ENCODE data around the gene DPP6. TPM values are rescaled to one million over a fixed set of nuclear protein-coding genes. Genes with fewer than 3 reads are reported as not detected.

Gene DPP6
- total RNA-seq, 4 donors from 2014 or later: 1.8 to 33.7 (median 6.4) TPM

- in situ Hi-C loops (cut with MboI; ENCODE audit: low pct_ligation_motif_present in 1 of 4, low pct_unique_long_range_greater_than_20kb in 1 of 4, low sequenced_read_pairs in 3 of 4) (loop anchor here in 1 of 4 donors (25.0 kb wide), 1 partner anchor 120 kb away; no protein-coding TSS in a partner anchor), intact Hi-C loops (cut with DNase I; ENCODE audit: low total_unique reads) (no loop called here)
- 0 to 13% methylated on average over 1 to 6 of the region's 6 CpGs for WGBS, 2 donors (ENCODE audit: low coverage in 1 of 2)
- Histone ChIP-seq H3K36me3 (no peaks in the 10 kb centered on the region), H3K4me1 (peaks cover 4 to 22% (median 11%) of the 10 kb centered on the region in 4 donors), H3K4me3 (no peak overlapping the region), H3K27me3 (no peaks in the 10 kb centered on the region), H3K27ac (no peak overlapping the region), H3K9me3 (no peaks in the 10 kb centered on the region)
- TF ChIP-seq POLR2AphosphoS5 (IDR thresholded peaks at IDR 0.05) (no peak), EP300 (IDR thresholded peaks at IDR 0.05; ENCODE audit: low read depth) (no peak), POLR2A (IDR thresholded peaks at IDR 0.05) (no peak), CTCF (IDR thresholded peaks at IDR 0.05) (no peak)
- no peak for DNase-seq
Observed at GRCh38 chr7:154842591-154842990, 790.4 kb downstream of the DPP6 start.

- intact Hi-C loops (cut with DNase I; ENCODE audit: low total_unique reads): no loop called here
- 87 to 92% methylated on average over 2 to 5 of the region's 5 CpGs for WGBS, 2 donors (ENCODE audit: low coverage in 1 of 2)
- no peak for DNase-seq
- Histone ChIP-seq H3K4me3 (no peak overlapping the region), H3K4me1 (peaks cover 4 to 22% (median 11%) of the 10 kb centered on the region in 4 donors), H3K27ac (no peak overlapping the region), H3K27me3 (no peaks in the 10 kb centered on the region), H3K36me3 (no peaks in the 10 kb centered on the region), H3K9me3 (no peaks in the 10 kb centered on the region)
- in situ Hi-C loops (cut with MboI; ENCODE audit: low pct_ligation_motif_present in 1 of 4, low pct_unique_long_range_greater_than_20kb in 1 of 4, low sequenced_read_pairs in 3 of 4): loop anchor here in 1 of 4 donors (25.0 kb wide), 1 partner anchor 119 kb away; no protein-coding TSS in a partner anchor
- TF ChIP-seq POLR2A (IDR thresholded peaks at IDR 0.05) (no peak), EP300 (IDR thresholded peaks at IDR 0.05; ENCODE audit: low read depth) (no peak), POLR2AphosphoS5 (IDR thresholded peaks at IDR 0.05) (no peak), CTCF (IDR thresholded peaks at IDR 0.05) (no peak)
Observed at GRCh38 chr7:154843670-154844237, 791.6 kb downstream of the DPP6 start.

DNA sequence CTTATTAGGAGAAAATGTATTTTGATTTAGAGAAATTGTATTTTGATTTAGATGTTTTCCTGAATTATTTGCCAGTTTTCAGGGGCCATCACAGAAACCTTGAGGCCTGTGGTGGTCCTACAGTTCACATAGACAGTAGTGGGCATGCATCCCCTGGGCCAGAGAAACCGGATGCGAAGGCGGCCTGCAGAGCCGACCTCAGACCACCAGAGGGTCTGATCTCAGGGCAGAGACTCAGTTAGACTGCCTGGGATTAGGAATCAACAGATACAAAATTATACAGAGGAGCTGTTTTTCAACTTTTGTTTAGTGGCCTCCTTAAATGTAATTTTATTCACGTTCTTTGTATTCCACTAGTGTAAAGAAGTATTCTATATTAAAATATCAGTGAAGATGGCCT lies 792.3 kb downstream of the DPP6 start:
- intact Hi-C loops (cut with DNase I; ENCODE audit: low total_unique reads): no loop called here
- H3K4me1 ChIP-seq: peaks cover 4 to 22% (median 11%) of the 10 kb centered on the region in 4 donors
- no peaks in the 10 kb centered on the region for H3K36me3 ChIP-seq
- H3K4me3 ChIP-seq: no peak overlapping the region
- 84 to 85% methylated on average over 5 of the region's 5 CpGs for WGBS, 2 donors (ENCODE audit: low coverage in 1 of 2)
- no peaks in the 10 kb centered on the region for H3K27me3 ChIP-seq
- TF ChIP-seq POLR2AphosphoS5 (IDR thresholded peaks at IDR 0.05) (no peak), CTCF (IDR thresholded peaks at IDR 0.05) (no peak), EP300 (IDR thresholded peaks at IDR 0.05; ENCODE audit: low read depth) (no peak), POLR2A (IDR thresholded peaks at IDR 0.05) (no peak)
- no peak for DNase-seq
- no peaks in the 10 kb centered on the region for H3K9me3 ChIP-seq
- H3K27ac ChIP-seq: no peak overlapping the region
- in situ Hi-C loops (cut with MboI; ENCODE audit: low pct_ligation_motif_present in 1 of 4, low pct_unique_long_range_greater_than_20kb in 1 of 4, low sequenced_read_pairs in 3 of 4): loop anchor here in 1 of 4 donors (25.0 kb wide), 1 partner anchor 118 kb away; no protein-coding TSS in a partner anchor

- TF ChIP-seq EP300 (IDR thresholded peaks at IDR 0.05; ENCODE audit: low read depth) (no peak), POLR2AphosphoS5 (IDR thresholded peaks at IDR 0.05) (no peak), CTCF (IDR thresholded peaks at IDR 0.05) (no peak), POLR2A (IDR thresholded peaks at IDR 0.05) (no peak)
- H3K27ac ChIP-seq: no peak overlapping the region
- intact Hi-C loops (cut with DNase I; ENCODE audit: low total_unique reads): no loop called here
- no peak for DNase-seq
- no peaks in the 10 kb centered on the region for H3K36me3 ChIP-seq
- peaks cover 4 to 22% (median 11%) of the 10 kb centered on the region in 4 donors for H3K4me1 ChIP-seq
- H3K9me3 ChIP-seq: no peaks in the 10 kb centered on the region
- WGBS, 2 donors (ENCODE audit: low coverage in 1 of 2): 47 to 59% methylated on average over 5 of the region's 5 CpGs
- in situ Hi-C loops (cut with MboI; ENCODE audit: low pct_ligation_motif_present in 1 of 4, low pct_unique_long_range_greater_than_20kb in 1 of 4, low sequenced_read_pairs in 3 of 4): loop anchor here in 1 of 4 donors (25.0 kb wide), 1 partner anchor 117 kb away; no protein-coding TSS in a partner anchor
- no peak overlapping the region for H3K4me3 ChIP-seq
- H3K27me3 ChIP-seq: no peaks in the 10 kb centered on the region
Observed at GRCh38 chr7:154844955-154845354, 792.8 kb downstream of the DPP6 start.

Data from transverse colon (tissue), 4 donors.